GM12892 (cell line): Measurements from ENCODE around the gene OR6J1.

Source experiments
- POLR2A ChIP-seq: IDR thresholded peaks from 2 replicates; pipeline ENCODE4 v1.6.1; 2011; ENCODE audit warnings: low read depth, low read length, control low read depth
- POLR2AphosphoS5 ChIP-seq: IDR thresholded peaks from 2 replicates; pipeline ENCODE4 v1.6.1; 2011; ENCODE audit warnings: low read depth, low read length, control low read depth
- TAF1 ChIP-seq: IDR thresholded peaks from 2 replicates; pipeline ENCODE4 v1.6.1; 2011; ENCODE audit warnings: low read depth, mild to moderate bottlenecking, control low read depth, low read length, borderline replicate concordance

DNA sequence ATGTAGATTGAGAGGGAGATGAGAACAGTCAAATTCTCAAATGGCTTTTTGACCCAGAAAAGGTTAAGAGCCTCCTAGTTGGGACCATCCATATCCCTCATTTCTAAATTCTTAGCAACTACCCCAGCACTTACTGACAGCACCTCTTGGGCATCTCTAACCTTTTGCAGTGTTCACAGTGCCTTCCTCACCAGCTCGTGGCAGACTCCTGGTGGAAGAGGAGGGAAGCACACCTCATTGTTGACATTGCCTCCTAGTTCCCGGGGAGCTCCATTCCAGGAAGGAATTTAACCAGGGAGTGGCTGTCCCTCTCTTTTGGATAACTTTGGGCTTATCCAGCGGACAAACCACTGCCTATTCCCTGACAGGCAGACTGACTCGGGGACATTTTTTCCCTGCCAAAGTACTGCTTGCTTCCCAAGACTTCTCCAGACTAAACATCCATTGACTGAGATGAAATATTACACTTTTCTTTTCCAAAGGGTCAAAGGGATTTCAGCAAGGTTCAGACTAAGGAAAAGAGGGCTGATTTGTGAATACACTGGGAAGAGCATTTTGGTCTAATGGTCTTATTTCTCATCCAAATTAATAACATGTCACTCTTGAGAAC is 9.0 kb upstream of the OR6J1 start:
- no peak for TF ChIP-seq POLR2AphosphoS5
- TF ChIP-seq TAF1, result no peak
- no peak for TF ChIP-seq POLR2A
